ENCODE results near the gene ERH. TPM values are rescaled to one million over a fixed set of nuclear protein-coding genes. Genes with fewer than 3 reads are reported as not detected.

The ERH gene
- total and polyA plus RNA-seq, 2 donors (not counting 3 experiments of a cell fraction or from before 2014, with no cell fraction given): 157 to 263 TPM

- FAIRE-seq (no peak), DNase-seq (ENCODE audit: low read depth, low spot score) (no peak)
- Histone ChIP-seq H3K9ac (replicated peaks; ENCODE audit: extremely low read depth, insufficient read depth, low read length) (no peak overlapping the region), H3K79me2 (ENCODE audit: control insufficient read depth, insufficient read depth, low read length) (peaks cover 20% of the 10 kb centered on the region), H3K4me2 (ENCODE audit: insufficient read depth, low read length) (no peak overlapping the region), H3K36me3 (ENCODE audit: control insufficient read depth in 2 of 2, extremely low read depth in 1 of 2, insufficient read depth in 2 of 2, low read length in 2 of 2) (peaks cover 9 to 13% of the 10 kb centered on the region in 2 experiments), H2AFZ (ENCODE audit: low read depth, low read length) (no peak overlapping the region), H3K27ac (ENCODE audit: insufficient read depth, low read depth, low read length) (no peak overlapping the region), H3K4me1 (ENCODE audit: control insufficient read depth, extremely low read depth, insufficient read depth, low read length) (no peaks in the 10 kb centered on the region), H3K27me3 (ENCODE audit: control insufficient read depth in 2 of 2, insufficient read depth in 2 of 2, low read length in 2 of 2) (no peaks in the 10 kb centered on the region), H3K9me1 (replicated peaks; ENCODE audit: control insufficient read depth, extremely low read depth, insufficient read depth, low read length) (no peaks in the 10 kb centered on the region), H4K20me1 (replicated peaks; ENCODE audit: control insufficient read depth, extremely low read depth, insufficient read depth, low read length) (peaks cover 6% of the 10 kb centered on the region), H3K4me3 (replicated peaks in 1 of 3; ENCODE audit: insufficient read depth in 1 of 3, low read depth in 1 of 3, low read length in 3 of 3) (no peak overlapping the region), H3K9me3 (replicated peaks; ENCODE audit: control insufficient read depth, insufficient read depth, low read length) (no peaks in the 10 kb centered on the region)
- BruUV-seq (replicated peaks): no TSS peak
- dilution Hi-C loops (cut with MboI; ENCODE audit: extremely low pct_ligation_motif_present, low sequenced_read_pairs) (no loop called here), intact Hi-C loops (cut with micrococcal nuclease) (no loop called here)
- ChIA-PET POLR2A (no interaction called here), CTCF (no interaction called here)
- TF ChIP-seq CTCF (IDR thresholded peaks at IDR 0.05; ENCODE audit: extremely low read depth in 1 of 2, insufficient read depth in 1 of 2, low read depth in 1 of 2, low read length in 2 of 2): no peak
- no peak for TF ChIP-seq POLR2A (IDR thresholded peaks at IDR 0.05; ENCODE audit: low read depth, low read length)
- no peak for TF ChIP-seq FOS (IDR thresholded peaks at IDR 0.05; ENCODE audit: borderline replicate concordance, insufficient read depth, low read length)
Measured at GRCh38 chr14:69378274-69378673, 19.8 kb downstream of the ERH start.

GRCh38 chr14:69376439-69376838, 21.7 kb downstream of the ERH start:
- H3K4me3 ChIP-seq (replicated peaks in 1 of 3; ENCODE audit: insufficient read depth in 1 of 3, low read depth in 1 of 3, low read length in 3 of 3): no peak overlapping the region
- no peak overlapping the region for H3K27ac ChIP-seq (ENCODE audit: insufficient read depth, low read depth, low read length)
- peaks cover 5% of the 10 kb centered on the region for H3K79me2 ChIP-seq (ENCODE audit: control insufficient read depth, insufficient read depth, low read length)
- no peaks in the 10 kb centered on the region for H3K27me3 ChIP-seq (ENCODE audit: control insufficient read depth in 2 of 2, insufficient read depth in 2 of 2, low read length in 2 of 2)
- H3K9me1 ChIP-seq (replicated peaks; ENCODE audit: control insufficient read depth, extremely low read depth, insufficient read depth, low read length): no peaks in the 10 kb centered on the region
- H3K9me3 ChIP-seq (replicated peaks; ENCODE audit: control insufficient read depth, insufficient read depth, low read length): no peaks in the 10 kb centered on the region
- no peaks in the 10 kb centered on the region for H4K20me1 ChIP-seq (replicated peaks; ENCODE audit: control insufficient read depth, extremely low read depth, insufficient read depth, low read length)
- FAIRE-seq (no peak), DNase-seq (ENCODE audit: low read depth, low spot score) (no peak)
- H3K9ac ChIP-seq (replicated peaks; ENCODE audit: extremely low read depth, insufficient read depth, low read length): no peak overlapping the region
- dilution Hi-C loops (cut with MboI; ENCODE audit: extremely low pct_ligation_motif_present, low sequenced_read_pairs): no loop called here
- BruUV-seq (replicated peaks): no TSS peak
- H2AFZ ChIP-seq (ENCODE audit: low read depth, low read length): no peak overlapping the region
- H3K4me1 ChIP-seq (ENCODE audit: control insufficient read depth, extremely low read depth, insufficient read depth, low read length): no peaks in the 10 kb centered on the region
- H3K36me3 ChIP-seq (ENCODE audit: control insufficient read depth in 2 of 2, extremely low read depth in 1 of 2, insufficient read depth in 2 of 2, low read length in 2 of 2): peaks cover 9 to 13% of the 10 kb centered on the region in 2 experiments
- POLR2A ChIA-PET: no interaction called here
- intact Hi-C loops (cut with micrococcal nuclease): no loop called here
- TF ChIP-seq MAX (IDR thresholded peaks at IDR 0.05; ENCODE audit: insufficient read depth, insufficient read length) (no peak), CTCF (IDR thresholded peaks at IDR 0.05; ENCODE audit: extremely low read depth in 1 of 2, insufficient read depth in 1 of 2, low read depth in 1 of 2, low read length in 2 of 2) (no peak), POLR2A (IDR thresholded peaks at IDR 0.05; ENCODE audit: low read depth, low read length) (no peak), FOS (IDR thresholded peaks at IDR 0.05; ENCODE audit: borderline replicate concordance, insufficient read depth, low read length) (no peak)
- CTCF ChIA-PET: interaction anchor here (0.8 kb wide), 1 partner anchor 84 kb away, joined by 3 read pairs; no protein-coding TSS in a partner anchor
- no peak overlapping the region for H3K4me2 ChIP-seq (ENCODE audit: insufficient read depth, low read length)
